GM18858 (cell line): ENCODE measurements around the gene RUFY4.
A peak's percentile ranks its signal among the peaks of the same experiment; 100 is the strongest.

ENCODE experiments used
- ATAC-seq: cut with Tn5 transposase; IDR thresholded peaks from one replicate; pipeline ENCODE4 v1.9.1; 2021; ENCODE audit not compliant: unreplicated experiment

RUFY4 gene

GRCh38 chr2:218059289-218059688 is 9.8 kb upstream of the RUFY4 start:
- ATAC-seq: no peak

- no peak for ATAC-seq
These were observed 8.9 kb upstream of the RUFY4 start for GRCh38 chr2:218060118-218060517.

GRCh38 chr2:218060950-218061660 is 7.9 kb upstream of the RUFY4 start:
- no peak for ATAC-seq

GRCh38 chr2:218063486-218063885 is 5.6 kb upstream of the RUFY4 start:
- peak; percentile 87 for ATAC-seq

- ATAC-seq: no peak
These were observed 5.2 kb upstream of the RUFY4 start for GRCh38 chr2:218063896-218064295.

- ATAC-seq: no peak
These were observed 3.6 kb upstream of the RUFY4 start for GRCh38 chr2:218065239-218066006.

- ATAC-seq: no peak
These were observed 2.0 kb upstream of the RUFY4 start for GRCh38 chr2:218066926-218067515.

- no peak for ATAC-seq
These were observed 1.5 kb upstream of the RUFY4 start for GRCh38 chr2:218067523-218067922.

GRCh38 chr2:218069606-218070300 is 700 bp downstream of the RUFY4 start:
- no peak for ATAC-seq

- ATAC-seq: no peak
These were observed 1.5 kb downstream of the RUFY4 start for GRCh38 chr2:218070587-218070986.

- no peak for ATAC-seq
These were observed 2.3 kb downstream of the RUFY4 start for GRCh38 chr2:218071218-218071937.

- no peak for ATAC-seq
These were observed 2.9 kb downstream of the RUFY4 start for GRCh38 chr2:218072002-218072401.

GRCh38 chr2:218072478-218073024 is 3.5 kb downstream of the RUFY4 start:
- no peak for ATAC-seq

- ATAC-seq: no peak
These were observed 4.1 kb downstream of the RUFY4 start for GRCh38 chr2:218073185-218073584.

GRCh38 chr2:218074031-218074430 is 5.0 kb downstream of the RUFY4 start:
- ATAC-seq: no peak

GRCh38 chr2:218075975-218076811 is 7.1 kb downstream of the RUFY4 start:
- ATAC-seq: no peak

GRCh38 chr2:218077464-218078216 is 8.6 kb downstream of the RUFY4 start:
- no peak for ATAC-seq

- no peak for ATAC-seq
These were observed 11.2 kb downstream of the RUFY4 start for GRCh38 chr2:218079943-218080913.
